ENCODE data around the gene KRTAP12-3.
"Not testable (repeated sequence)": the region's sequence is repeated elsewhere in the genome, so short reads cannot be mapped to it uniquely, and the experiment has no call there.

KRTAP12-3 gene

DNA sequence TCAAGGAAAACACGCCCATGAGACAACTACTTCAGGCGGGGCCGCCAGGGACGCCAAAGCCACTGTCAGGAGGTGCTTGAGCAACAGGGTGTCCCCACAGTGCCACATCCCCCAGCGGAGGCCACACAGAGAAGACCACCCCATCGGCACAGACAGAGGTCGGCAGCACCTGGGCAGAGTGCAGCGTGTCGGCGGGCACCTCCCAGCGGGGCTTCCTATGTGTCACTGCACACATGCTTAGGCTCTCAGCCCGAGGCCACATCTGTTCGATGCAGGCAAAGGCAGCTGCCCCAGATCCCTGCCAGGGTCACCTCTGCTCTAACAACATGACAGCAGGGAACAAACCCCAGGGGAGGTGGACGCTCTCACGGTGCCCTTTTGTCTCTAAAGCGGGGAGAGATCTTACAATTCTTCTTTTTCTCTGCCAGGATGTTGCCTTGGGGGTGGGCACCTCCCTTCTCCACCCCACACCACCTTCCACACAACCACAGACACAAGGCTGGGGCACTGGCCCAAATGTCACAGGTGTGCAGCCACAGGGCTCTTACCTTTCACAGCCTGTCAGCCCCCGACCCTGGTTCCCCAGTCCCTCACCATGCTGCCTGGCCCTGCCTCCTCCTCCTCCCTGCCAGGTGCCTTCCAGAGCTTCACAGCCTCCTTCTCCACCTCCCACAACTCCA, 41.7 kb upstream of the KRTAP12-3 start:
- Histone ChIP-seq H3K36me3 (ENCODE audit: control insufficient read depth in 2 of 2, insufficient read depth in 2 of 2, low read length in 2 of 2) (no peaks in the 10 kb centered on the region), H3K9me3 (ENCODE audit: control insufficient read depth in 2 of 2, low read length in 2 of 2) (peaks cover 2 to 14% of the 10 kb centered on the region in 2 donors), H3K27me3 (ENCODE audit: control insufficient read depth in 1 of 2, insufficient read depth in 2 of 2, low read length in 2 of 2) (peaks cover 2 to 8% of the 10 kb centered on the region in 2 donors), H3K4me3 (ENCODE audit: low read length in 2 of 2) (no peak overlapping the region), H3K9ac (ENCODE audit: low read length in 2 of 2) (no peak overlapping the region), H3K4me1 (ENCODE audit: control insufficient read depth, insufficient read depth, low read length) (no peaks in the 10 kb centered on the region), H3K27ac (ENCODE audit: low read length) (no peak overlapping the region)

DNA sequence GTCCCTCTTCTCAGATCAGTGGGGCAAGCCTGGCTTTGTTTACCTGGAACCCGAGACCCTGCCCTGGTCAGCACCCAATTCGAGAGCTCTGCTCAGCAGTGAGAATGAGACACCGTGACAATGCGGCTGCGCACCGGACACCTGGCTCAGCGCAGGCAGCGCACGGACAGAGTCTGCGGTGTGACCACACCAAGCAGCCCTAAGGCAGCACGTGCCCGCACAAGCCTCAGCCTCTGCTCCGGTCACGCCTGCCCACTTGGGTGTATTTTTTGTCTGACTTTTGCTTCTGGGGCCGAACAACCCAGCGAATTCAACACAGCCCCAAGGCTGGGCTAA, 41.2 kb upstream of the KRTAP12-3 start:
- H3K9me3 ChIP-seq (ENCODE audit: control insufficient read depth in 2 of 2, low read length in 2 of 2) = peaks cover 2 to 12% of the 10 kb centered on the region in 2 donors
- no peak overlapping the region for H3K9ac ChIP-seq (ENCODE audit: low read length in 2 of 2)
- no peak overlapping the region for H3K4me3 ChIP-seq (ENCODE audit: low read length in 2 of 2)
- H3K36me3 ChIP-seq (ENCODE audit: control insufficient read depth in 2 of 2, insufficient read depth in 2 of 2, low read length in 2 of 2) = no peaks in the 10 kb centered on the region
- peaks cover 2 to 8% of the 10 kb centered on the region in 2 donors for H3K27me3 ChIP-seq (ENCODE audit: control insufficient read depth in 1 of 2, insufficient read depth in 2 of 2, low read length in 2 of 2)
- no peaks in the 10 kb centered on the region for H3K4me1 ChIP-seq (ENCODE audit: control insufficient read depth, insufficient read depth, low read length)
- H3K27ac ChIP-seq (ENCODE audit: low read length) = no peak overlapping the region

DNA sequence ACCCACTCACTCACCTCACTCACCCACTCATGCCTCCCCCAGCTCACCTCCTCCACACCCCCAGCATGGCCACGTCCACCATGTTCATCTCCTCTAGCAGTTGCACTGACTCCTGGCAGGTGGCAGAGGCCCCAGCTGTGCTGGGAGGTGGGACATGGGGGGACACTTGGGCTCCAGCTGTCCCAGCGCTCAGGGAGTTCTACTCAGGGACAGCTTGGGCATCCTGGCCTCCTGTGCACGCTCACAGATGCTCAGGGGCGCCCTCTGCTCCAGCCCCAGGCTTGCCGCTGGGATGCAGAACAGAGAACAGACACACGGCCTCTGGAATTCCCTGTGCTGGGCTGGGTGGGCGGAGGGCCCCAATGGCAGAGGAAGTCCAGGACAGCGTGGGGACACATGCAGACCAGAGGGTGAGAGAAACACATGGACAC, 40.6 kb upstream of the KRTAP12-3 start:
- Histone ChIP-seq H3K4me1 (ENCODE audit: control insufficient read depth, insufficient read depth, low read length) (no peaks in the 10 kb centered on the region), H3K9ac (ENCODE audit: low read length in 2 of 2) (no peak overlapping the region), H3K4me3 (ENCODE audit: low read length in 2 of 2) (no peak overlapping the region), H3K36me3 (ENCODE audit: control insufficient read depth in 2 of 2, insufficient read depth in 2 of 2, low read length in 2 of 2) (no peaks in the 10 kb centered on the region), H3K9me3 (ENCODE audit: control insufficient read depth in 2 of 2, low read length in 2 of 2) (peaks cover 7 to 8% of the 10 kb centered on the region in 2 donors), H3K27ac (ENCODE audit: low read length) (no peak overlapping the region), H3K27me3 (ENCODE audit: control insufficient read depth in 1 of 2, insufficient read depth in 2 of 2, low read length in 2 of 2) (peaks cover 2 to 8% of the 10 kb centered on the region in 2 donors)

DNA sequence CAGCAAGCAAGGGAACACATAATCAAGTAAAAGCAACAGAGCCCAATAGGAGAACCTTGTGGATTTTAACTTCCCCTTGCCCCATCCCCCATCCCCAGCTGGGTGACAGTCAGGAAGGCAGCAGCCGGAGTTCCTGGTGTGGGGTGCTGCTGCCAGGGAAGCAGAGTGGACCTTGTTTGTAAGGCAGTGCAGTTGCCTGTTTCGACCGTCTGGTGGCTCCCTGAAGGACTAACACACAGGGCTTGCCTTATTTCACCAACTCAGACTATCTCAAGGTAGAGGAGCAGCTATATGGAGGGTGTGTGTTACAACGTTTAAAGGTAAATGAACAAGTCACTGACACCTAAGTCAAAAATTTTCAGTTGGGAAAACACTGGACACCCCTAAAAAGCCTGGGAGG, 39.2 kb upstream of the KRTAP12-3 start:
- H3K4me3 ChIP-seq (ENCODE audit: low read length in 2 of 2) = no peak overlapping the region
- H3K9me3 ChIP-seq (ENCODE audit: control insufficient read depth in 2 of 2, low read length in 2 of 2) = peaks cover 13 to 14% of the 10 kb centered on the region in 2 donors
- no peak overlapping the region for H3K9ac ChIP-seq (ENCODE audit: low read length in 2 of 2)
- no peaks in the 10 kb centered on the region for H3K36me3 ChIP-seq (ENCODE audit: control insufficient read depth in 2 of 2, insufficient read depth in 2 of 2, low read length in 2 of 2)
- H3K27me3 ChIP-seq (ENCODE audit: control insufficient read depth in 1 of 2, insufficient read depth in 2 of 2, low read length in 2 of 2) = peaks cover 2 to 8% of the 10 kb centered on the region in 2 donors
- no peak overlapping the region for H3K27ac ChIP-seq (ENCODE audit: low read length)
- H3K4me1 ChIP-seq (ENCODE audit: control insufficient read depth, insufficient read depth, low read length) = no peaks in the 10 kb centered on the region

DNA sequence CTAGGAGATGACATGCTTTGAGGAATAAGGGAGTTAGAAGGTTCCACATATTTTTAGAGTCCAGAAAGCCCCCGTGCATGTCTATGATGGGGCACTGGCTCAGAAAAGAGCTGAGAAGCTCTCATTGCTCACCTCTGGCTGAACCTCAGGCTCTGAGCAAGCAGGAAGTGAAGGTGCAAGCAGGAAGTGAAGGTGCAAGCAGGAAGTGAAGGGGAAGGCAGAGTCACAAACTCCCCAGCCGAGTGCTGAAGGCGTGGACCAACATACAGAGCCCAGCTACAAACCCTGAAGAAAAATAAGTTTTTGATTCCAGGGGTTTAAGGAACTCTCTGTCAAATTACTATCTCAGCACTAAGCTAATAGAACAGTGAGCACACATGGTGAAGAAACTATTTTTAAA, 38.8 kb upstream of the KRTAP12-3 start:
- no peak overlapping the region for H3K9ac ChIP-seq (ENCODE audit: low read length in 2 of 2)
- peaks cover 13 to 14% of the 10 kb centered on the region in 2 donors for H3K9me3 ChIP-seq (ENCODE audit: control insufficient read depth in 2 of 2, low read length in 2 of 2)
- H3K4me1 ChIP-seq (ENCODE audit: control insufficient read depth, insufficient read depth, low read length) = no peaks in the 10 kb centered on the region
- H3K4me3 ChIP-seq (ENCODE audit: low read length in 2 of 2) = no peak overlapping the region
- peaks cover 2 to 8% of the 10 kb centered on the region in 2 donors for H3K27me3 ChIP-seq (ENCODE audit: control insufficient read depth in 1 of 2, insufficient read depth in 2 of 2, low read length in 2 of 2)
- H3K27ac ChIP-seq (ENCODE audit: low read length) = no peak overlapping the region
- no peaks in the 10 kb centered on the region for H3K36me3 ChIP-seq (ENCODE audit: control insufficient read depth in 2 of 2, insufficient read depth in 2 of 2, low read length in 2 of 2)

DNA sequence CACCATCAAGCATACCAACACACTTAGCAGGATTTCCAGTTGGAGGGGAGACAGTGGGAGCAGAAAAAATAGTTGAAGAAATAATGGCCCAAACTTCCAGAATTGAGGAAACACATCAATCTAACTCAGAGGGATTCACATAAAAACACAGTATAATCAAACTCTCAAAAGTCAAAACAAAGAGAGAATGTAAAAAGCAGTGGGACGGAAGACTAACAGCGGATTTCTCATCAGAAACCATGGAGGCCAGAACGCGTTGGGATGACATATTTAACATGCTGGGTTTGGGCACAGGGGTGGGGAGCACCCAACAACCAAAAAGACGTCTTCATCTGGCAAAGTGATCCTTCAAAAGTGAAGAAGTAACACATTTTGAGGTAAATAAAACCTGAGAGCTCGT, 37.8 kb upstream of the KRTAP12-3 start:
- no peaks in the 10 kb centered on the region for H3K4me1 ChIP-seq (ENCODE audit: control insufficient read depth, insufficient read depth, low read length)

DNA sequence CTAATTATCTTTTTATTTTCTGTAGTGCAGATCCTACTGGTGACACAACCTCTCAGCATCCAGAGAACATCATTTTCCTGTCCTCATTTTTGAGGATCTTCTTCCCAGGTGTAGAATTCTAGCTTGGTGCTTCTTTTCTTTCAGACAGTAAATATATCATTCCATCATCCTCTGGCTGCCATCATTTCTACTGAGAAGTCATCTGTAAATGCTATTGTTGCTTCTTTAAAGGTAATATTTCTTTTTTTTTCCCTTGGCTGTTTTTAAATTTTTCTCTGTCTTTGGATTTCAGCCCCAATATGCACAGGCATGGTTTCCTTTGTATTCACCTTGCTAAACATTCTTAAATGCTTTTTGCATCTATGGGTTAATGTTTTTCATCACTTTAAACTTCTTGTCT, 34.2 kb upstream of the KRTAP12-3 start:
- Histone ChIP-seq H3K4me1 (ENCODE audit: control insufficient read depth, insufficient read depth, low read length) (no peaks in the 10 kb centered on the region), H3K9me3 (ENCODE audit: control insufficient read depth in 2 of 2, low read length in 2 of 2) (peaks cover 13 to 21% of the 10 kb centered on the region in 2 donors), H3K27me3 (ENCODE audit: control insufficient read depth in 1 of 2, insufficient read depth in 2 of 2, low read length in 2 of 2) (peaks cover 6 to 12% of the 10 kb centered on the region in 2 donors), H3K9ac (ENCODE audit: low read length in 2 of 2) (no peak overlapping the region), H3K27ac (ENCODE audit: low read length) (no peak overlapping the region), H3K36me3 (ENCODE audit: control insufficient read depth in 2 of 2, insufficient read depth in 2 of 2, low read length in 2 of 2) (no peaks in the 10 kb centered on the region), H3K4me3 (ENCODE audit: low read length in 2 of 2) (no peak overlapping the region)

More for the DNA sequence above, 37.8 kb upstream of the KRTAP12-3 start:
- H3K27ac ChIP-seq (ENCODE audit: low read length) = no peak overlapping the region
- peaks cover 0 to 2% of the 10 kb centered on the region in 2 donors for H3K27me3 ChIP-seq (ENCODE audit: control insufficient read depth in 1 of 2, insufficient read depth in 2 of 2, low read length in 2 of 2)
- H3K9me3 ChIP-seq (ENCODE audit: control insufficient read depth in 2 of 2, low read length in 2 of 2) = peaks cover 13 to 19% of the 10 kb centered on the region in 2 donors
- no peak overlapping the region for H3K4me3 ChIP-seq (ENCODE audit: low read length in 2 of 2)
- H3K9ac ChIP-seq (ENCODE audit: low read length in 2 of 2) = no peak overlapping the region
- no peaks in the 10 kb centered on the region for H3K36me3 ChIP-seq (ENCODE audit: control insufficient read depth in 2 of 2, insufficient read depth in 2 of 2, low read length in 2 of 2)

DNA sequence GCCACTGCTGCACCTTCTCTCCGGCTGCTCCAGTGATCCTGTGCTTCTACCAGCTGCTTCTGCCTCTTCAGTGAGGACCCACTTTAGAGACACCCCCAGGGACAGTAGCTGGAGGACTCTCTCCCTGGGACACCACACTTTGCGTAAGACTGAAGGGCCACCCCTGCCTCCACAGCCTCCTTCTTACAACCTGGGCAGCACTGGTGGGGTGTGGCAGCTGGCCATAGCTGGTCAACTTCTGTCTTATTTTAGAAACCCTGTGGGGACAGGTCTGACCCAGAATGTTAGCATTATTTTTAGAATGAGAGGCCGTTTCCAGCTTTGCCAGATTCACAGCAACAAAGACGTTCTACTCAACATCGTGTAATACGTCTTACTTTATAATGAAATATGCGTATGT, 32.0 kb upstream of the KRTAP12-3 start:
- Histone ChIP-seq H3K4me3 (ENCODE audit: low read length in 2 of 2) (no peak overlapping the region), H3K36me3 (ENCODE audit: control insufficient read depth in 2 of 2, insufficient read depth in 2 of 2, low read length in 2 of 2) (no peaks in the 10 kb centered on the region), H3K4me1 (ENCODE audit: control insufficient read depth, insufficient read depth, low read length) (no peaks in the 10 kb centered on the region), H3K9me3 (ENCODE audit: control insufficient read depth in 2 of 2, low read length in 2 of 2) (peaks cover 5 to 21% of the 10 kb centered on the region in 2 donors), H3K27me3 (ENCODE audit: control insufficient read depth in 1 of 2, insufficient read depth in 2 of 2, low read length in 2 of 2) (peaks cover 7 to 18% of the 10 kb centered on the region in 2 donors), H3K27ac (ENCODE audit: low read length) (no peak overlapping the region), H3K9ac (ENCODE audit: low read length in 2 of 2) (no peak overlapping the region)

DNA sequence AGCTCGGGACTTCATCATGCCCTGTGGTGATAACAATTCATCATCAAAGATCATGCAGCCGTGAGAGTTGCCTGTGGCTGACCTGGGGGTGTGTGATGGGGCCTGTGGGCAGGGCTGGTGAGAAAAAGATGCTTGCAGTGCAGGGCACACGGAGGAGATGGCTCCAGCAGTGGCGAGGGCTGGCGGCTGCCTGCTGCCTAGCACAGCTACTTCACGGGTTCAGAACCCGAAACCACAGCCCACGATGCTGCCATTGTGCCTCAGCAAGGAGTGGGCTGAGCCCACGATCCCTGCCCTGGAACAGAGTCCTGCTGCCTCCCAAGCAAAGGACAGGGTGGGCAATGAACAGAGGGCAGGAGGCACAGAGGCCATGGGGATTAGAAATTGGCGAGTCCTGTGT, 31.5 kb upstream of the KRTAP12-3 start:
- Histone ChIP-seq H3K9me3 (ENCODE audit: control insufficient read depth in 2 of 2, low read length in 2 of 2) (peaks cover 5 to 24% of the 10 kb centered on the region in 2 donors), H3K27ac (ENCODE audit: low read length) (no peak overlapping the region), H3K4me1 (ENCODE audit: control insufficient read depth, insufficient read depth, low read length) (no peaks in the 10 kb centered on the region), H3K4me3 (ENCODE audit: low read length in 2 of 2) (no peak overlapping the region), H3K27me3 (ENCODE audit: control insufficient read depth in 1 of 2, insufficient read depth in 2 of 2, low read length in 2 of 2) (peaks cover 7 to 18% of the 10 kb centered on the region in 2 donors), H3K36me3 (ENCODE audit: control insufficient read depth in 2 of 2, insufficient read depth in 2 of 2, low read length in 2 of 2) (no peaks in the 10 kb centered on the region), H3K9ac (ENCODE audit: low read length in 2 of 2) (no peak overlapping the region)

DNA sequence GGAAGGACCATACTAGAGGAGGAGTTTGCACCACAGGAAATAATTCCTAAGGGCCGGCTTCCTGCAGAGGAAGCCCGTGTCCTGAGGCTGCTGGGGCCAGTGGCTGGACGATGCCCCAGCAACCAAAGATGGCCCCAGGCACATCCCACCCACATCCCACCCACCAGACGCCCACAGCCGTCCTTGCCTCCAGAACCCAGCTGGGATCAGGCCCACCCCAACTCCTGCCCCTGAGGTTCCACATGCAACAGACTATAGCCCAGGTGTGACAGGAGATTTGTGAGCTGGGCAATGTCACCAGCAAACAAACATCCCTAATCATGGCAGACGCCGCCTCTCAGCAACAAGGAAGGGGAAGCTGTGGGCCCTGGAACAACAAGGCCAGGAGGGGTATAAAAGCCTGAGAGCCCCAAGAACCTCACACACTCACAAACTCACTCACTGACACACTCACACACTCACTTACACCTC, 31.0 kb upstream of the KRTAP12-3 start, which contains the start of gene KRTAP10-9:
TSS of gene KRTAP10-9 (plus strand) at position 421 of the 471 bp plus-strand sequence. CDS start 79 bp downstream, outside the sequence.
- Histone ChIP-seq H3K36me3 (ENCODE audit: control insufficient read depth in 2 of 2, insufficient read depth in 2 of 2, low read length in 2 of 2) (no peaks in the 10 kb centered on the region), H3K4me1 (ENCODE audit: control insufficient read depth, insufficient read depth, low read length) (no peaks in the 10 kb centered on the region), H3K9ac (ENCODE audit: low read length in 2 of 2) (no peak within 1 kb of the TSS), H3K27ac (ENCODE audit: low read length) (no peak within 1 kb of the TSS), H3K9me3 (ENCODE audit: control insufficient read depth in 2 of 2, low read length in 2 of 2) (peaks cover 5 to 23% of the 10 kb centered on the region in 2 donors), H3K4me3 (ENCODE audit: low read length in 2 of 2) (no peak within 1 kb of the TSS), H3K27me3 (ENCODE audit: control insufficient read depth in 1 of 2, insufficient read depth in 2 of 2, low read length in 2 of 2) (peaks cover 7 to 18% of the 10 kb centered on the region in 2 donors)

DNA sequence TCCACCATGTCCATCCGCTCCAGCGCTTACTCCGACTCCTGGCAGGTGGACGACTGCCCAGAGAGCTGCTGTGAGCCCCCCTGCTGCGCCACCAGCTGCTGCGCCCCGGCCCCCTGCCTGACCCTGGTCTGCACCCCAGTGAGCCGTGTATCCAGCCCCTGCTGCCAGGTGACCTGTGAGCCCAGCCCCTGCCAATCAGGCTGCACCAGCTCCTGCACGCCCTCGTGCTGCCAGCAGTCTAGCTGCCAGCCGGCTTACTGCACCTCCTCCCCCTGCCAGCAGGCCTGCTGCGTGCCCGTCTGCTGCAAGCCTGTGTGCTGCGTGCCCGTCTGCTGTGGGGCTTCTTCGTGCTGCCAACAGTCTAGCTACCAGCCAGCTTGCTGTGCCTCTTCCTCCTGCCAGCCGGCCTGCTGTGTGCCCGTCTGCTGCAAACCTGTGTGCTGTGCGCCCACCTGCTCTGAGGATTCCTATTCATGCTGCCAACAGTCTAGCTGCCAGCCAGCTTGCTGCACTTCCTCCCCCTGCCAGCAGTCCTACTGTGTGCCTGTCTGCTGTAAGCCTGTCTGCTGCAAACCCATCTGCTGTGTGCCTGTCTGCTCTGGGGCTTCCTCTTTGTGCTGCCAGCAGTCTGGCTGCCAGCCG, 30.4 kb upstream of the KRTAP12-3 start:
- not testable (repeated sequence) for H3K9ac ChIP-seq (ENCODE audit: low read length in 2 of 2); H3K4me1 ChIP-seq (ENCODE audit: control insufficient read depth, insufficient read depth, low read length); H3K36me3 ChIP-seq (ENCODE audit: control insufficient read depth in 2 of 2, insufficient read depth in 2 of 2, low read length in 2 of 2); H3K27ac ChIP-seq (ENCODE audit: low read length); H3K4me3 ChIP-seq (ENCODE audit: low read length in 2 of 2)
- Histone ChIP-seq H3K9me3 (ENCODE audit: control insufficient read depth in 2 of 2, low read length in 2 of 2) (peaks cover 5 to 17% of the 10 kb centered on the region in 2 donors), H3K27me3 (ENCODE audit: control insufficient read depth in 1 of 2, insufficient read depth in 2 of 2, low read length in 2 of 2) (peaks cover 7 to 18% of the 10 kb centered on the region in 2 donors)
